H4 (cell line): ENCODE measurements around the gene MBOAT7. TPM values are rescaled to one million over a fixed set of nuclear protein-coding genes. Genes with fewer than 3 reads are reported as not detected.
"Not testable (repeated sequence)": the region's sequence is repeated elsewhere in the genome, so short reads cannot be mapped to it uniquely, and the experiment has no call there.

Experiments
- DNase-seq: peaks from one replicate; pipeline ENCODE4 v3.0.0-alpha.2; 2015; ENCODE audit warnings: low spot score
- total RNA-seq: library from RNA; depleted of rRNA; stranded (reverse); fragments of >200 nt; shearing (Covaris generic); gene quantifications from 2 replicates; pipeline ENCODE4 v1.2.3, GENCODE V29; 2014

MBOAT7 gene
- total RNA-seq, 1 experiment from 2014 or later = 88.1 TPM

DNA sequence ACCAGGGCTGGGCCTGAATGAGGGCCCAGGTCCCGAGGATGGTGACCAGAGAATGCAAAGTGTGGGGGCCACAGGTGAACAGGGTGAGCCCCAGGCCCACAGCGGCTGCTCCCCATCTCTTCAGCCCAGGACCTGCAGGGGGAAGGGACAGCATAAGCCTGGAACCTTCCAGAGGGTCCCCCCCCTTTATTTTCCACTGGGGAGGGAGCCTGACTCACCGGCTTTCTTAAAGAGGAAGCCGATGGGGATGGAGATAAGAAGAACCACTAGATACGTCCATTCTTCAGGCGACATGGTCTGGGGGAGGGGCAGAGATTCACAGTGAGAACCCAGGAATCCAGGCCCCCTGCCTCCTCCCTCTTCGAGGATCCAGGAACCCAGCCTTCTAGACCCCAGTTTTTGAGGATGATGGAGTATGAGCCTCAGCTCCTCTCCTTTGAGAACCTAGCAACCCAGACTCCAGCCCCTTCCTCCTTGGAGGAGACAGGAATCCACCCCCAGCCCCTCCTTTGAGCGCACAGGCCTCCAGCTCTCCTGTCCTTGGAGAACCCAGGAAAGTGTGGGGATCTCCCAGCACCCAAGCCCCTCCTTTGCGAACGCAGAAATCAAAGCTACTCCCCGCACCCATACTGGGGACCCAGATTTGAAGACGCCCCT lies 1.0 kb downstream of the MBOAT7 start:
- DNase-seq = peak; percentile 74

DNA sequence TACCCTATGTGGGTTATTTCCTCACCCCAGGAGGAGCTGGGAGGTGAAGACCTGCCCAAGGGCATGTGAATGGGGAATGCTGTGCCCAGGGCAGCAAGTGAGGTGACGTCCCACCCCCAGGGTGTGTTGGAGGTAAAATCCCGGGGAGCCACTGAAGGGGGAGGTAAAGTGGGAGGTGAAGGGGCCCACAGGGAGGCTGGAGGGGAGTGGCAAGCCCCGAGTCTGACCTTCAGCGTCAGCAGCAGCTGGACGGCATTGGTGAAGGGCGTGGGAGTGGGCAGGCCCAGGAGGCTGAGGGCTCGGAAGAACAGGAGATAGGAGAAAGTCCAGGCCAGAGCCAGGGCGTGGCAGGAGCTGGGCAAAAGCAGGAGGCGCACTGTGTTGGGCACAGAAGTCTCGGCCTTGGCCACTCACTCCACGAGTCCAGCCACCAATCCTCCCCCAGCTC lies 2.4 kb downstream of the MBOAT7 start:
- no peak for DNase-seq

DNA sequence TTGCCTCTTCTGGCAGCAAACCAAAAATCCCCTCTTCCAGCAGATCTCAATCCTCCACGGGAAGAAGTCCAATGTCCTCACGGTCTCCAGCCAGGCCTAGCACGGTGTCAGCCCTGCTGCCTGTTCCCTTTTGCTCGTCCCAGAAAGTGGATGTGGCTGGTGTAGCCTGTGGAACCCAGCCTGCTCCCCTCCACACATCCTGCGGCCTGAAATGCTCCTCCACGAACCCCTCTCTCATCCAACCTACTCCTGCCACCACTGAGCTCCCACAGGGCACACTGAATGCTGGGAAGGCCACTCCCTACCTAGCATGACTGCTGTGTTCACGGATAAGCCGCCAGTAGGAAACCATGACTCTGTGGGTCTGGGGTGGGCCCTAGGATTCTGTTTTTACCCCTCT lies 3.0 kb downstream of the MBOAT7 start:
- DNase-seq = no peak

DNA sequence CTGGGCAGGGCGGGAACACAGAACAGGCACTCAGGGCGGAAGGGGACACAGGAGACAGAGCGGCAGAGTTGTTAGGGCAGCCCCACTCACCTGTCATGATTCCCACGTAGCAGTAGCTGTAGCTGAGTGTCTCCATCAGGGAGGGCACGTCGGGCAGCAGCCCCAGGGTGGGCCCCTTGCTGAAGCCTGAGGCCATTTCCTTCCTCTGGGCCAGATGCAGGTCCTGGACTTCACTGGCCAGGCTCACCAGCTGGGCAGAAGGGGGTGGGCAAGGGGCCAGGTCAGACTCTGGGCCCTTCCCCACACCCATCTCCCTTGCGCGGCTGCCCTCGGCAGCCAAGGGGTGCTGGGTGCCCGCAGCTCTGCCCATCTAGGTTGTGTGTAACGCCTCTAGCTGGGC lies 5.9 kb downstream of the MBOAT7 start:
- DNase-seq = no peak

DNA sequence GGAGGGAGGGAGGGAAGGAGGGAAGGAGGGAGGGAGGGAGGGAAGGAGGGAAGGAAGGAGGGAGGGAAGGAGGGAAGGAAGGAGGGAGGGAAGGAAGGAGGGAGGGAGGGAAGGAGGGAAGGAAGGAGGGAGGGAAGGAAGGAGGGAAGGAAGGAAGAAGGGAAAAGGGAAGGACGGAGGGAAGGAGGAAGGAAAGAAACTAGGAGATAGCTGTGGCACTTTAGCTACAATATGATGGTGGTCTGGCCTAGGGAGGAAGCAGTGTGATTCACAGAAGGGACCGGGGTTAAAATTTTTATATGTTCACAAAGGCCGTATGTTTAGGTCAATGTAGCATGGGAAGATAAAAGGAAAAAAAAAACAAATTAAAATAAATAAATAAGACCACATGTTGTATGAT lies 7.5 kb downstream of the MBOAT7 start:
- DNase-seq = not testable (repeated sequence)

DNA sequence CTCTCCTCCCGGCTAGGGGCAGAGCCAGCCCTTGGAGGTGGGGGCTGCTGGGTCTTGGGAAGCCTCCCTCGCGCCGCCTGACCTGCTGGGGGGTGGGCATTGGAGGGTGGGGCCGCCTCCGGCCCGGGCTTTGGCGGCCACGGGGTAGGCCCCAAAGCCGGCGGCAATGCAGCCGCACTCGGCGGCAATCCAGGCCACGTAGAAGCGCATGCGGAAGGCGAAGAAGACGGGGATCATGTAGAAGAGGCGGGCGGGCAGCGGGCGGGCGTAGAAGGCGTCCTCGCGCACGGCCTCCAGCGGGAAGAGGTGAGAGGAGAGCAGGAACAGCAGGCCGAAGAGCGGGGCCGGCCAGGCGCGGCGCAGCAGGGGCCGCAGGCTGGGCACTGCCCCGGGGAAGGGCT lies 8.7 kb downstream of the MBOAT7 start:
- no peak for DNase-seq

DNA sequence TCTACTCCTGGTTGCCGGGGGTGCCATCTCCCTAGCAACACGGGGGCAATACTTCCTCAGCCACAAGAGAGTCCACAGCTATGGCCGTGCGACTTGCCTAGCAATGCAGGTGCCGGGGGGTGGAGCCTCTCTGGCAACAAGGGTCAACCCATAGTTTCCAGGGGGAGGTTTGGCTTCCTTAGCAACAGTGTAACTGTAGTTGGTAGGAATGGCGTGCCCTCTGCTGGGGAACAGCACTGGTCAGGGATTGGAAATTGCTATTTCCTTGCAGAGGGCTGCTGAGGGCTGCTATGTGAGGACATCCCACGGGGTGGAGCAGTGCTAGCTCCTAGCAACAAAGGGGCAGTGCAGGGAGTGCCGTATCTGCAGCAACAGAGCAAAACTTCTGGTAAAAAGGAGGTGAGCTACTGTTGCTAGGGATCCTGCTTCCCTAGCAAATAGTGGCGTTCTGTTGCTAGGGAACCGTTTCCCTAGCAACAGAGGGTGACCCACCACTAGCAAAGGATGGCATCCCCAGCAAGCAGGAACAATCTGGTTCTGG lies 9.4 kb downstream of the MBOAT7 start:
- no peak for DNase-seq

DNA sequence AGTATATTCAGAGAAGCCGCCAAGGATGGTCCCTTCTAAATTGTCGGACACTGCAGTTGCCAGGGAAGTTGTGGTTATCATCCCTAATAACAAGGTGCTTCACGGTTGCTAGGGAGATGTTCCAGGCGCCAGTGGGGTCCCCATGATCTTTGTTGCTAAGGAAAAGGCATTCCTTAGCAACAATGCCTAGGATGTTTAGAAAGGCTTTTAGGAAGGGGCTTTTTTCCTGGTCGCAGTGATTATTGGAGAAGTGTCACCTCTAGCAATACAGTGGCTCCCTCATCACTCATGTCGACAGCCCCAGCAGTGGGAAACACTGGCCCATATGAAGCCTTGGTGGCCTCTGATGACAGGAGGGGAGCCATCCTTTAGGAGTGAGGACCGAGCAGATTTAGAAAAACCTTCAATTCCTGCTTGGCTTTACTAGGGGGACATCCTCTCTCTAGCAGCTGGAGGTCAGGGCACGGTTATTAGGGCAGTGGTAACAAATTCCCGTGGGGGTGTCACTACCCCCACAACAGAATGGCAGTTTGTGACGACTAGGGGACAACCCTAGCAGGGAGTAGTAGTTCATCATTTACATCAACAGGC lies 10.0 kb downstream of the MBOAT7 start:
- no peak for DNase-seq

DNA sequence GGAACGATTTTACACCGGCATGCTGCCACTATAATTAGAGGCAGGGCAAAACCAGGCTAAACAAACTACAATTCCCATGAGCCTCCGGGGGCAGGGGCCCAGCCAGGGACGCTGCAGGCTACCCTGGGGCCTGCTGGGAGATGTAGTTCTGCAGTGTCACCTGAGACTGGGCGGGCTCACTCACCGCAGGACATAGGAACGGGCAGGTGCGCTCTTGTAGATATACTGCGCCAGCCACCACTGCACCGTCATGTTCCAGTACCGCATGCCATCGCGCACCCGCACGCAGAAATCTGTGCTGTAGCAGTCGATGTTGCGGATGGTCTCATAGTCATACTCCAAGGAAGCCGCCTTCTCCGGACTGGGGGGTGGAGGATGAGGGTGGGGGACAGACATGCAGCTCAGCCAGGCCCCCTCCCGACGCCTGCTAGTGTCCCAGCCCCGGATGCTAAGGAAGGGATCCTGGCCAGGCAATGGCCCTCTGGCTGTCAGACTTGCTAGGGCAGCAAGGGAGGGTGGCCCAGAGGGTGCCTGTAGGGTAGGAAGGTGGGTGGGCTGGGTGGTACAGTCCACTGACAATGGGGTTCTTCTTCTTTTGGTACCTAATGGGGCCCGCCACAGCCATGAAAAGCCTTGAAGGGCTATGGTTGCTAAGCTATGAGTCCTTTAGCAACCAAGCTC lies 10.7 kb downstream of the MBOAT7 start:
- no peak for DNase-seq

DNA sequence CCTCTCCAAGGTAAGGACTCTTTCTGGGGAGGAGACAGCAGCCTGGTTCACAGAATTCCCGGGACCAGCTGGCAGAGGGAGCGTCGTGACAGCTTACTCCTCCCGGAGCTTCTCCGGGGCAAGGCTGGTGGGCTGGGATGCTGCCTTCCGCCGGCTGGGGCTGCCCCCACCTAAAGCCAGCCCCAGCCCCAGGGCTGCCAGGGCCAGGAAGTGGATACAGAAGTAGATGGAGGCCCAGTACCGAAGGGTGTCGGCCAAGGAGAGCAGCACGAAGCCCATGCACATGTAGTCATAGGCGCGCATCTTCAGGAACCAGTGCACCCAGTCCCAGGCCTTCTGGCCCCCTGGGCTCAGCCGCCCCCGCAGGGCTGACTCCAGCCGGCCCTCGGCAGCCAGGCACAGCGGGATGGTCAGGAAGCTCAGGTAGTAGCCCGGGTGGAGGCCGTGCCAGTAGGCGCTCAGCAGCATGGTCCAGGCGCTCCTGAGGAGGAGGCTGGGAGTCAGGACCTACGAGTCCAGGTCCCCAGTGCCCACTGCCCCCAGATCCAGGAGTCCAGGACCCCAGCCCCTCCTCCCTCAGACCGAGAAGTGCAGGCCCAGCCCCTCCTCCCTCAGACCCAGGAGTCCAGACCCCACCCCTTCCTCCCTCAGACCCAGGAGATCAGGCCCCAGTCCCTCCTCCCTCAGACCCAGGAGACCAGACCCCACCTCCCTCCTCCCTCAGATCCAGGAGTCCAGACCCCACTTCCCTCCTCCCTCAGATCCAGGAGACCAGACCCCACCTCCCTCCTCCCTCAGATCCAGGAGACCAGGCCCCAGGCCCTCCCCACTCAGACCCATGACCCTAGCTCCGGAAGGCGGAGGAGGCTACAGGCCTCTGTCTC lies 15.2 kb downstream of the MBOAT7 start:
- no peak for DNase-seq

DNA sequence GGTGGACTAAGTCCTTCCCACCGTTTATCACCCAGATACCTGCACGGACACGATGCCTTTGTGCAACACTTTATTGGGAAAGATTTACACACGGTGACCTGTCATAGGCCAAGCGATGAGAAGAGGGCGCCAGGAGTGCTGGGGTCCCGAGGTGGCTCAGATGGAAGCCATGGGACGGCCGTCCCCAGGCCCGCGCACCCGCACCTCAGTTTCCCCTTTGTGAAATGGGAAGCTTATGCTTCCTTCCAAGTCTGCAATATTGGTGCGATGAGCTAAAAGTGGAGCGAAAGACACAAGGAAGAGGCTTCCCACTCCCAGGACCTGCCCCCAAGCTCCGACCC lies 16.1 kb downstream of the MBOAT7 start:
- no peak for DNase-seq

DNA sequence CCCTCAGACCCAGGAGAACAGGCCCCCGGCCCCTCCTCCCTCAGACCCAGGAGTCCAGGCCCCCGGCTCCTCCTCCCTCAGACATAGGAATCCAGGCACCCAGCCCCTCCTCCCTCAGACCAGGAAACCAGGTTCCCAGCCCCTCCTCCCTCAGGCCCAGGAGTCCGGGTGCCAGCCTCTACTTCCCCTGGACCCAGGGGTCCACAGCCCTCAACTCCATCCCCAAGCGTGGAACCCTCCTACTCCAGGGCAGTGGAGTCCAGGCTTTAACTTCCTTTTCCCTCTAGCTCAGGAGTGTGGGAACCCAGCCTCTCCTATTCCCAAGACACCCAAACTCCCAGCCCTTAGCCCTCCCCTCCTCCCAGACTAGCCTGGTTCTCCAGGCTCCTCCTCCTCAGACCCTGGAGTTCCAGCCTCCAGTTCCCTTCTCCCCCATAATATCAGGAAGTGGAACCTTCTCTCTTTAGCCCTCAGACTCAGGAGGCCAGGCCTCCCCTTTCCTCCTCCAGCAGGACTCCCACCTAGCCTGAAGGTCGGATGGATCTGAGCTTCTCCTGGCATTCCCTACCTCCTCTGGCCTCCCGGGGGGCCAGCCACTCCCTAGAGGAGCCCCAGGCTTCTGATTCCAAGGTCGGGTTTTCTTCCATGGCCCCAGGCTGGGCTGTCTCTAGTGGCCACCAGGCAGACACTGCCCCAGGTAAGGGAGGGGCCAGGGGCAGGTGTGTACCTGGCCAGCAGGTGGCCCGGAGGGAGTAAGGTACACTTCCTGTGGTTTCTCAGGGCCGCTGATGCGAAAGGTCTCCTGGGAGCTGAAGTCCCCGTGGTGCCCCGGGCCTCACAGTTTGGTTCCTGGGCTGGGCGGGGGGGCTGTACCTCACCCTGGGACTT lies 16.7 kb downstream of the MBOAT7 start, which contains the start of gene TMC4:
Gene TMC4, minus strand, starts transcription at position 690 of the 888 bp plus-strand sequence. Its CDS starts 43 bp downstream, at position 647.
- DNase-seq = no peak

DNA sequence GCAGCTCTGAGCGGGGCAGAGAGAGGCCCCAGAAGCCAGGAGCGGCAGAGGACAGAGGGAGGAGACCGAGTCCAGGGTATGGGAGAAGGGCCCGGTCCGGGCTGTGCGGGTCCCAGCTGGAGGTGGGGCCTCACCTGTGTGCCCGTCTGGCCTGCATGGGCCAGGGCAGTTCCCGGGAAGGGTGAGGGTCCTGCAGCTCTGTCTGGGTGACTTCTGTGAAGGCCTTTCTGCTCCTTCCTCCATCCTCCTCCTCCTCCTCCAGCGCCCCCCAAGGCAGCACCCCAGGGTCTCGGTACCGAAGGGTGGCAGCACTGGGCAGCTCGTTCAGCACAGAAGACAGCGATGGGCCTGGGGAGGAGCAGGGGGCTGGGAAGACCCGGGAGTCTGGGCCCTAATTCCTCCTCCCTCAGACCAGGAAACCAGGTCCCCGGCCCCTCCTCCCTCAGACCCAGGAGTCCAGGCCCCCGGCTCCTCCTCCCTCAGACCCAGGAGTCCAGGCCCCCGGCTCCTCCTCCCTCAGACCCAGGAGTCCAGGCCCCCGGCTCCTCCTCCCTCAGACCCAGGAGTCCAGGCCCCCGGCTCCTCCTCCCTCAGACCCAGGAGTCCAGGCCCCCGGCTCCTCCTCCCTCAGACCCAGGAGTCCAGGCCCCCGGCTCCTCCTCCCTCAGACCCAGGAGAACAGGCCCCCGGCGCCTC lies 17.5 kb downstream of the MBOAT7 start:
- DNase-seq = not testable (repeated sequence)

DNA sequence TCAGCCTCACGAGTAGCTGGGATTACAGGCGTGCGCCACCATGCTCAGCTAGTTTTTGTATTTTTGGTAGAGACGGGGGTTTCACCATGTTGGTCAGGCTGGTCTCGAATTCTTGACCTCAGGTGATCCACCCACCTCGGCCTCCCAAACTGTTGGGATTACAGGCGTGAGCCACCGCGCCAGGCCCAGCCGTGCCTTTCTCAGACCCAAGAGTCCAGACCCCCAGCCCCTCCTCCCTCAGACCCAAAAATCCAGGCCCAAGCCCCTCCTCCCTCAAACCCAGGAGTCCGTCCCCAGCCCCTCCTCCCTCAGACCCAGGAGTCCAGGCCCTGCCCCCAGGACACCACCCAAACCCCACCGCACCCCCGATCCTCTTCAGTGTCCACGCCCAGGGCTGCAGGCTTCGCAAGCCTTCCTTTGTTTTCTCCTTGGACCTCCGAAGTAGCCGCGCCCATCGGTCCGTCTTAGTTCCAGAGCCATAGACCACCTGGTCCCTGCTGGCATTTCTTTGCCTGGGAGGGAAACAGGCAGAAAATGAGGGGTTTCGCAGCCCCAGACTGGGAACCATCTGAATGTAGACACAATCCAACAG lies 20.1 kb downstream of the MBOAT7 start:
- no peak for DNase-seq

DNA sequence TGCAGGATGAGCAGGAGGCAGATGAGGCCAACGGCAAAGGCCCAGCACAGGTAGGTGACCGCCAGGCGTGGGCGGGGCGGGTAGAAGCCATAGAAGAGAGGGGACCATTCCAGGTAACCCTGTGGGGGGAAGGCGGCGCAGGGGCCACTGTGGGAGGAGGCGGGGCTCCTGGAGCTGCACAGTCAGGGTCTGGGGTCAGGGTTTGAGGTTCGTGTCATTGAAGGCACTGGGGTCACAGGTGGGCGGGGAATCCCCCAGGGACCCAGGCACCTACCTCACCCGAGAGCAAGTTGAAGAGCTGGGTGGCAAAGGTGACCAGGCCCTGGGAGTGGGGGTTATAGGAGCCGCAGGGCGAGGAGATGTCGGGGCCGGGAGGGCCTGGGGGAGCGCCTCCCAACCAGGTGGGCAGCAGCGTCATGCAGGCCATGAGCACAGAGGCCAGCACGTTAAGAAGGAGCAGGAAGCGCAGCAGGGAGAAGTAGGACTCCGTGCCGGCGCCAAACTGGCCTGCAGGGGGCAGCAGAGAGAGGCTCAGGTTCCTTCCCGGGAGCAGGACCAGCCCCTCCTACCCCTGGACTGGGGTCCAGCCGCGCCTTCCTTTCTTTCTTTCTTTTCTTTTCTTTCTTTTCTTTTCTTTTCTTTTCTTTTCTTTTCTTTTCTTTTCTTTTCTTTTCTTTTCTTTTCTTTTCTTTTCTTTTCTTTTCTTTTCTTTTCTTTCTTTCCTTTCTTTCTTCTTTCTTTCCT lies 21.0 kb downstream of the MBOAT7 start:
- peak; percentile 91 for DNase-seq

DNA sequence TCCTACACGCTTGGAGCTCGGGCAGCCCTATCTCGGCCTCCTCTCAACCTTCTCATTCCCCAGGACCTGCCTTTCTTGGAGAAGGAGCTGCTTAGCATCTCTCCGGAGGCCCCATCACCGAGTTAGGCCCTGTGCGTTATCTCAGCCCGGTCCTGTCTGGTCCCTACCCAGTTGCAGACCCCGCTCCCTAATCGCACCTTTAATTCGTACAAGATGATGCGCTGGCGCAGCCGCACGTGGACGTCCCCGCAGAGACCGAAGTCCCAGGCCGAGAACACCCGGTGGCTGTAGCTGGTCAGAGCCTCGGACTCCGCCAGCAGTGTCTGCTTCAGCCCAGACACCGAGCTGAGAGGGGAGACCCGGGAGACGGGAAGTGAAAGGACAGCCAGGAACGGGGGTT lies 24.2 kb downstream of the MBOAT7 start:
- DNase-seq = no peak

DNA sequence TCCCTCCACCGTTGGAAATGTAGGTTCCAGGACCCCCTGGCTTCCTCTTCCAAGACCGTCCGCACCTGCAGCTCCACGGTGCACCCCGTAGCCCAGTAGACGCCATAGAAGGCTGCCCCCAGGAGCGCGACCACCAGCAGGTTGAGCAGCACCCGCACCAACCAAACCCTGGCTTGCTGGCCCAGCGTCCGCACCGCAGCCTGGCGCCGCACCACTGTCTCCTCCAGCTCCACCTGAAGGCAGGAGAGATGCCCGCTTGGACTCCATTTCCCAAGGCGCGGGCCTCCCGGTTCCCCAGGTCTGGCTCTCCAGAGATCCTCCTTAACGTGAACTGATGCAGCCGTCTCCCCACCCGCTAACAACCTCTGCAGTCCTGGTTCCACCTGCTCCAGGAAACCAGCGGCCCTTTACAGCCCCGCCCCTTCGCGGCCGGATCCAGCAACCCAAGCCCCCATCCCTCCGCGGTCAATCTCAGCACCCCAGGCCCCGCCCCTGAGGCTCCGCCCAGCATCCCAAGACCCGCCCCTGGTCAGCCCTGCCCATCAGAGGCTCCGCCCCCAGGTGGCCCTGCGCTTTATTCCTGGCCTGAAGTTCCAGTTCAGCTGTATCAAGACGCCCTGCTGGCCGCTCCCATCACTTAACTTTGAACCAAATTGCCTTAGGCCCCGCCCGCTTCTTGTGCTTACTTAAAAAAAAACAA lies 24.9 kb downstream of the MBOAT7 start:
- DNase-seq = no peak

DNA sequence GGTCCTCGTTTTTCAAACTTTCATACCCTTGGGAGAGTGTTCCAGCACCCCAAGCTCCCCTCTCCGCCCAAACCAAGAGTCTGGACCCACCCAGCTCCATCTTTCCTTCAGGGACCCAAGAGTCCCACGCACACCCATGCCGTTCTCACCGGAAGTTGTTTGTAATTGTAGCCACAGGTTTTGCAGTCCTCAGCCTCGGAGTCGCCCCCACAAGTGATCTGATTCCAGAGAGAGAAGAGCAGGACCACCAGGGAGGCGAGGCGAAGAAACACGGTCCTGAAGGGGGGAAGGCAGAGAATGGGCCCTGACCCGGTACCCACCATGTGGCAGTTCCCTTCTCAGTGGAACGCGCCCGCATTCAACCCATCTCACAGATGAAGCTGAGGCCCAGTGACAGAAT lies 26.5 kb downstream of the MBOAT7 start:
- no peak for DNase-seq
